Cardiac muscle cell (in vitro differentiated cells and primary cell): ENCODE results near the gene PTK6. TPM values are rescaled to one million over a fixed set of nuclear protein-coding genes. Genes with fewer than 3 reads are reported as not detected.

Experiments used
- DNase-seq, 2 donors: peaks; one replicate each; pipeline versions ENCODE4 v3.0.0 to v3.0.0-alpha.2; 2010 to 2017; ENCODE audit warnings: low read depth in 1 of 2, low spot score in 1 of 2
- H3K27ac ChIP-seq: fragments of 200-600 bp; sonication (generic); 2 replicates; pipeline ENCODE4 v1.5.1; 2016
- H3K27me3 ChIP-seq: fragments of 200-600 bp; sonication (generic); 2 replicates; pipeline ENCODE4 v1.6.0; 2016; ENCODE audit warnings: control low read depth
- H3K36me3 ChIP-seq: fragments of 200-600 bp; sonication (generic); 2 replicates; pipeline ENCODE4 v1.5.1; 2016; ENCODE audit warnings: control low read depth
- H3K4me1 ChIP-seq: fragments of 200-600 bp; sonication (generic); 2 replicates; pipeline ENCODE4 v1.8.1; 2017; ENCODE audit warnings: low read depth, mild to moderate bottlenecking, mixed run types
- H3K4me3 ChIP-seq: fragments of 200-600 bp; sonication (generic); 2 replicates; pipeline ENCODE4 v1.5.1; 2016; ENCODE audit warnings: mild to moderate bottlenecking
- H3K9me3 ChIP-seq: fragments of 200-600 bp; sonication (generic); 2 replicates; pipeline ENCODE4 v1.5.1; 2017; ENCODE audit warnings: low read depth, mild to moderate bottlenecking, control low read depth
- CTCF ChIP-seq: IDR thresholded peaks from 2 replicates; pipeline ENCODE4 v1.5.1; 2012; ENCODE audit warnings: low read depth, mild to moderate bottlenecking, low read length
- polyA plus RNA-seq: library from polyadenylated mRNA; unstranded; fragments of >200 nt; fragmentation: Nextera tagmentation; extraction: Ambion mirVana; gene quantifications from 2 replicates; pipeline ENCODE4 v1.2.1, GENCODE V29; 2016
- total RNA-seq: library from RNA; depleted of rRNA; stranded (reverse); fragments of >200 nt; gene quantifications from 2 replicates; pipeline ENCODE4 v1.2.3, GENCODE V29; 2016

The PTK6 gene
- total and polyA plus RNA-seq, 2 experiments from 2014 or later, result 0.38 TPM; not detected in 1

GRCh38 chr20:63487781-63488241, 49.4 kb downstream of the PTK6 start:
- DNase-seq, result no peak
- Histone ChIP-seq H3K27ac (no peak overlapping the region), H3K4me1 (peaks cover 3% of the 10 kb centered on the region), H3K9me3 (no peaks in the 10 kb centered on the region), H3K4me3 (no peak overlapping the region), H3K36me3 (peaks cover 30% of the 10 kb centered on the region), H3K27me3 (no peaks in the 10 kb centered on the region)
- no peak for TF ChIP-seq CTCF

- H3K27me3 ChIP-seq, result no peaks in the 10 kb centered on the region
- H3K27ac ChIP-seq, result no peak overlapping the region
- peaks cover 3% of the 10 kb centered on the region for H3K4me1 ChIP-seq
- peaks cover 28% of the 10 kb centered on the region for H3K36me3 ChIP-seq
- no peaks in the 10 kb centered on the region for H3K9me3 ChIP-seq
- DNase-seq, result no peak
- H3K4me3 ChIP-seq, result no peak overlapping the region
- TF ChIP-seq CTCF, result no peak
Observed at GRCh38 chr20:63487116-63487764, 49.9 kb downstream of the PTK6 start.

- DNase-seq, result no peak
- TF ChIP-seq CTCF, result no peak
- Histone ChIP-seq H3K9me3 (no peaks in the 10 kb centered on the region), H3K4me3 (no peak overlapping the region), H3K27ac (no peak overlapping the region), H3K27me3 (no peaks in the 10 kb centered on the region), H3K36me3 (peaks cover 22% of the 10 kb centered on the region), H3K4me1 (peaks cover 3% of the 10 kb centered on the region)
Observed at GRCh38 chr20:63486300-63486855, 50.8 kb downstream of the PTK6 start.

- DNase-seq, result no peak
- peaks cover 9% of the 10 kb centered on the region for H3K36me3 ChIP-seq
- no peak overlapping the region for H3K4me3 ChIP-seq
- no peaks in the 10 kb centered on the region for H3K9me3 ChIP-seq
- H3K27me3 ChIP-seq, result no peaks in the 10 kb centered on the region
- TF ChIP-seq CTCF, result no peak
- H3K4me1 ChIP-seq, result peaks cover 3% of the 10 kb centered on the region
- no peak overlapping the region for H3K27ac ChIP-seq
Observed at GRCh38 chr20:63484651-63485403, 52.3 kb downstream of the PTK6 start.

GRCh38 chr20:63484236-63484635, 52.9 kb downstream of the PTK6 start:
- Histone ChIP-seq H3K4me1 (peaks cover 3% of the 10 kb centered on the region), H3K27me3 (no peaks in the 10 kb centered on the region), H3K36me3 (peaks cover 4% of the 10 kb centered on the region), H3K9me3 (no peaks in the 10 kb centered on the region), H3K27ac (no peak overlapping the region), H3K4me3 (no peak overlapping the region)
- no peak for TF ChIP-seq CTCF
- no peak for DNase-seq
